Trophoblast cell (in vitro differentiated cells and primary cell): ENCODE measurements around the gene PFDN5.

Experiments used
- DNase-seq, 2 donors: peaks; one replicate each; pipeline ENCODE4 v3.0.0-alpha.2; 2016
- H2AFZ ChIP-seq: 2 replicates; pipeline ENCODE4 v1.6.1; 2013; ENCODE audit warnings: low read length, moderate library complexity, mild to moderate bottlenecking; ENCODE audit not compliant: insufficient read depth, poor library complexity
- H2AK5ac ChIP-seq: 2 replicates; pipeline ENCODE4 v1.6.1; 2013; ENCODE audit warnings: mild to moderate bottlenecking, low read length
- H2BK120ac ChIP-seq: 2 replicates; pipeline ENCODE4 v1.6.1; 2013; ENCODE audit warnings: low read length, mild to moderate bottlenecking, moderate library complexity; ENCODE audit not compliant: insufficient read depth, poor library complexity
- H2BK12ac ChIP-seq: 2 replicates; pipeline ENCODE4 v1.6.1; 2013; ENCODE audit warnings: mild to moderate bottlenecking, low read length, moderate library complexity
- H2BK5ac ChIP-seq: 2 replicates; pipeline ENCODE4 v1.6.1; 2013; ENCODE audit warnings: low read length, low read depth, moderate library complexity, mild to moderate bottlenecking; ENCODE audit not compliant: poor library complexity
- H3K14ac ChIP-seq: 2 replicates; pipeline ENCODE4 v1.6.1; 2013; ENCODE audit warnings: mild to moderate bottlenecking, low read length
- H3K18ac ChIP-seq: 2 replicates; pipeline ENCODE4 v1.6.1; 2013; ENCODE audit warnings: mild to moderate bottlenecking, low read length
- H3K23ac ChIP-seq: 2 replicates; pipeline ENCODE4 v1.6.1; 2013; ENCODE audit warnings: low read length
- H3K27ac ChIP-seq: 2 replicates; pipeline ENCODE4 v1.5.1; 2013; ENCODE audit warnings: low read depth, mild to moderate bottlenecking, inconsistent platforms, low read length, moderate library complexity
- H3K27me3 ChIP-seq: 2 replicates; pipeline ENCODE4 v1.6.1; 2013; ENCODE audit warnings: inconsistent platforms, mild to moderate bottlenecking, low read length, moderate library complexity; ENCODE audit not compliant: insufficient read depth
- H3K36me3 ChIP-seq, 2 experiments: 1 replicate in 1 of 2; 2 replicates in 1 of 2; pipeline ENCODE4 v1.6.1; 2013; ENCODE audit warnings: low read length in 2 of 2, mild to moderate bottlenecking in 2 of 2, moderate library complexity in 1 of 2; ENCODE audit not compliant: insufficient read depth in 2 of 2, control insufficient read depth in 1 of 2
- H3K4ac ChIP-seq: 2 replicates; pipeline ENCODE4 v1.6.1; 2013; ENCODE audit warnings: low read depth, mild to moderate bottlenecking, low read length, moderate library complexity
- H3K4me1 ChIP-seq, 2 experiments: 1 replicate in 1 of 2; 2 replicates in 1 of 2; pipeline ENCODE4 v1.6.1; 2013; ENCODE audit warnings: low read length in 2 of 2, mild to moderate bottlenecking in 2 of 2, moderate library complexity in 1 of 2; ENCODE audit not compliant: insufficient read depth in 2 of 2, control insufficient read depth in 1 of 2
- H3K4me2 ChIP-seq: 2 replicates; pipeline ENCODE4 v1.6.1; 2013; ENCODE audit warnings: inconsistent platforms, mild to moderate bottlenecking, low read length, moderate library complexity
- H3K4me3 ChIP-seq: 2 replicates; pipeline ENCODE4 v1.5.1; 2013; ENCODE audit warnings: mild to moderate bottlenecking, low read depth, low read length, inconsistent platforms
- H3K79me1 ChIP-seq: one replicate; pipeline ENCODE4 v1.6.1; 2013; ENCODE audit warnings: low read length
- H3K79me2 ChIP-seq: 2 replicates; pipeline ENCODE4 v1.6.1; 2013; ENCODE audit warnings: low read length, mild to moderate bottlenecking; ENCODE audit not compliant: control insufficient read depth, insufficient read depth, poor library complexity
- H3K9ac ChIP-seq: 2 replicates; pipeline ENCODE4 v1.6.1; 2013; ENCODE audit warnings: mild to moderate bottlenecking, low read length
- H3K9me3 ChIP-seq: 2 replicates; pipeline ENCODE4 v1.6.1; 2013; ENCODE audit warnings: low read depth, mild to moderate bottlenecking, control low read depth, inconsistent platforms, low read length; ENCODE audit not compliant: insufficient read depth
- H4K12ac ChIP-seq: 2 replicates; pipeline ENCODE4 v1.6.1; 2013; ENCODE audit warnings: low read depth, mild to moderate bottlenecking, low read length, moderate library complexity
- H4K8ac ChIP-seq: 2 replicates; pipeline ENCODE4 v1.6.1; 2013; ENCODE audit warnings: low read depth, mild to moderate bottlenecking, low read length, moderate library complexity
- H4K91ac ChIP-seq: one replicate; pipeline ENCODE4 v1.6.1; 2013; ENCODE audit warnings: low read depth, mild to moderate bottlenecking, low read length, moderate library complexity
- WGBS: extraction: QIAGEN DNeasy Blood & Tissue Kit; methylation state at CpG from one replicate; pipeline ENCODE4 v1.1.7; 2013; ENCODE audit warnings: missing lambda C conversion rate; ENCODE audit not compliant: insufficient read length, insufficient coverage; ENCODE audit errors: extremely low coverage; 5-methylcytosine and 5-hydroxymethylcytosine counted together

PFDN5 gene

GRCh38 chr12:53274445-53274844, 20.9 kb upstream of the PFDN5 start:
- WGBS: no CpG with 5 or more reads among the region's 5 CpGs

GRCh38 chr12:53276511-53276910, 18.8 kb upstream of the PFDN5 start:
- Histone ChIP-seq H3K27me3 (no peaks in the 10 kb centered on the region), H3K9ac (no peak overlapping the region), H2BK12ac (no peak overlapping the region), H3K36me3 (peaks cover 45 to 56% of the 10 kb centered on the region in 2 experiments), H3K4ac (no peak overlapping the region), H3K14ac (no peak overlapping the region), H3K9me3 (no peaks in the 10 kb centered on the region), H3K27ac (no peak overlapping the region), H3K4me3 (no peak overlapping the region), H3K79me1 (no peaks in the 10 kb centered on the region), H3K23ac (no peak overlapping the region), H3K4me1 (no peaks in the 10 kb centered on the region), H4K91ac (no peak overlapping the region), H2BK5ac (no peak overlapping the region), H2AK5ac (no peak overlapping the region), H4K8ac (no peak overlapping the region), H3K18ac (no peak overlapping the region), H2BK120ac (no peak overlapping the region), H3K4me2 (no peak overlapping the region), H4K12ac (no peak overlapping the region), H2AFZ (no peak overlapping the region), H3K79me2 (no peaks in the 10 kb centered on the region)
- WGBS: no CpG with 5 or more reads among the region's 11 CpGs
- no peak for DNase-seq

More at GRCh38 chr12:53274445-53274844, 20.9 kb upstream of the PFDN5 start:
- Histone ChIP-seq H2BK12ac (no peak overlapping the region), H3K9ac (no peak overlapping the region), H4K12ac (no peak overlapping the region), H2BK5ac (no peak overlapping the region), H4K91ac (no peak overlapping the region), H3K4me3 (no peak overlapping the region), H3K27me3 (no peaks in the 10 kb centered on the region), H3K14ac (no peak overlapping the region), H2BK120ac (no peak overlapping the region), H4K8ac (no peak overlapping the region), H3K23ac (no peak overlapping the region), H3K4me2 (no peak overlapping the region), H3K79me1 (no peaks in the 10 kb centered on the region), H2AFZ (no peak overlapping the region), H3K18ac (no peak overlapping the region), H3K79me2 (no peaks in the 10 kb centered on the region), H3K4ac (no peak overlapping the region), H3K36me3 (peaks cover 48 to 53% of the 10 kb centered on the region in 2 experiments), H3K9me3 (no peaks in the 10 kb centered on the region), H3K4me1 (peaks cover 6% of the 10 kb centered on the region in 2 experiments), H2AK5ac (no peak overlapping the region), H3K27ac (no peak overlapping the region)
- DNase-seq: peak in 1 of 2 donors; percentile 82

- H3K4me1 ChIP-seq: no peaks in the 10 kb centered on the region
- no peaks in the 10 kb centered on the region for H3K79me1 ChIP-seq
- no peak overlapping the region for H2BK5ac ChIP-seq
- H3K9me3 ChIP-seq: no peaks in the 10 kb centered on the region
- H3K27ac ChIP-seq: no peak overlapping the region
- H3K9ac ChIP-seq: no peak overlapping the region
- peaks cover 52 to 66% of the 10 kb centered on the region in 2 experiments for H3K36me3 ChIP-seq
- no peak overlapping the region for H2AK5ac ChIP-seq
- H2BK120ac ChIP-seq: no peak overlapping the region
- no peak overlapping the region for H3K18ac ChIP-seq
- H4K8ac ChIP-seq: no peak overlapping the region
- H3K27me3 ChIP-seq: no peaks in the 10 kb centered on the region
- no peak overlapping the region for H2BK12ac ChIP-seq
- no CpG with 5 or more reads among the region's 9 CpGs for WGBS
- no peak overlapping the region for H4K91ac ChIP-seq
- peak; percentile 75 to 93 for DNase-seq
- no peaks in the 10 kb centered on the region for H3K79me2 ChIP-seq
- H3K14ac ChIP-seq: no peak overlapping the region
- no peak overlapping the region for H4K12ac ChIP-seq
- H3K4me2 ChIP-seq: no peak overlapping the region
- H3K4me3 ChIP-seq: no peak overlapping the region
- no peak overlapping the region for H3K23ac ChIP-seq
- no peak overlapping the region for H3K4ac ChIP-seq
- no peak overlapping the region for H2AFZ ChIP-seq
These were observed 17.4 kb upstream of the PFDN5 start for GRCh38 chr12:53277981-53278380.

- Histone ChIP-seq H3K27ac (no peak overlapping the region), H3K23ac (no peak overlapping the region), H3K14ac (no peak overlapping the region), H3K4ac (no peak overlapping the region), H3K36me3 (peaks cover 60 to 76% of the 10 kb centered on the region in 2 experiments), H4K91ac (no peak overlapping the region), H3K4me3 (no peak overlapping the region), H2BK120ac (no peak overlapping the region), H4K12ac (no peak overlapping the region), H3K9me3 (no peaks in the 10 kb centered on the region), H2BK5ac (no peak overlapping the region), H2BK12ac (no peak overlapping the region), H2AK5ac (no peak overlapping the region), H3K4me1 (no peaks in the 10 kb centered on the region), H3K9ac (no peak overlapping the region), H3K27me3 (no peaks in the 10 kb centered on the region), H2AFZ (no peak overlapping the region), H3K18ac (no peak overlapping the region), H3K79me2 (no peaks in the 10 kb centered on the region), H4K8ac (no peak overlapping the region), H3K79me1 (no peaks in the 10 kb centered on the region), H3K4me2 (no peak overlapping the region)
- no peak for DNase-seq
- no CpG with 5 or more reads among the region's 3 CpGs for WGBS
These were observed 16.0 kb upstream of the PFDN5 start for GRCh38 chr12:53279283-53279869.
